C4-2B (cell line): ENCODE measurements around the gene KRT39.

Experiments
- H3K27ac ChIP-seq: fragments of 450-650 bp; 2 replicates; pipeline ENCODE4 v1.5.1; 2017
- CTCF ChIP-seq: fragments of 450-650 bp; conservative IDR thresholded peaks from 2 replicates; pipeline ENCODE4 v1.5.1; 2017; ENCODE audit warnings: mild to moderate bottlenecking
- ZFX ChIP-seq: fragments of 450-650 bp; IDR thresholded peaks from 2 replicates; pipeline ENCODE4 v1.6.1; 2017

The KRT39 gene

GRCh38 chr17:40961591-40961990, 5.2 kb downstream of the KRT39 start:
- no peak overlapping the region for H3K27ac ChIP-seq
- no peak for TF ChIP-seq ZFX

GRCh38 chr17:40960144-40960543, 6.6 kb downstream of the KRT39 start:
- no peak overlapping the region for H3K27ac ChIP-seq
- TF ChIP-seq CTCF (no peak), ZFX (no peak)

DNA sequence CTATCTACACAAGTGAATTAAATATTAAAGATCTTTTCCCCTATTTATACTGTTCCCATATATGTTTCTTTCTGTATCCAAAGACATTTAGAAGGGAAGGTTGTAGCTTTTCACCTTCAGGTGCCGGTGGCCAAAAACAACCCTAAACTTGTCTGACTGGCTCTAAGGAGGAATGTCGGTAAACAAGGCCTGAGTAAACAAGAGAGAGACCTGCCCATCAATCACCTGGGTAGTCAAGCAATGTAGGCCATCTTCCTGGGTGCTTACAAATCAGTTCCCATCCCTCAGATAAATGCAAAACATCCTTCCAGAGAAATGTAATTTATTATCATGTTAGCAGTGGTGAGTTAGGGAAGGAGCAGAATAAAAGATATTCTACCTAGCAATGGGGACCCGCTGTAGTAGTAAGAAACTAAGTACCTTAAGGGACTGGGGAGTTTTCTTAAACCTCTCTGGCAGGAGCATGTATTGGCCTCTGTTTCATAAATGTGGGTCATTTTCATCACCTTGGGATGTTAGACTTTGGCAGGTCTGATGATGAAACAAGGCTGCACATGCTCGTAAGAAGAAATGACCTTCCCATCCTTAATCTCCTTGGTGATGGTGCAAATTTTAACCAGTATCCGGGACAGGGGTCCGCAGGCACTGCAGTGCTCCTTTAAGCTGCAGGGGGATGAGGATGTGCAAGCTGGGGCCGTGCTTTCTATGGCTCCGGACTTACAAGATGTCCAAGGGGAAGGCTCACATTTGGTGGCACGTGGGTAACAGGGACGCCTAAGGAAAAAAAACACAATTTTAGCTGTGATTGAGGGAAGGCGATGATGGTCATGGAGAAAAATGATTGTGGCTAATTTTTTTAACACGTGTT, 8.4 kb downstream of the KRT39 start:
- peak overlapping the region; percentile 57 for H3K27ac ChIP-seq
- TF ChIP-seq ZFX (no peak), CTCF (no peak)

GRCh38 chr17:40956401-40957254, 10.1 kb downstream of the KRT39 start:
- TF ChIP-seq ZFX (no peak), CTCF (no peak)
- no peak overlapping the region for H3K27ac ChIP-seq

GRCh38 chr17:40953881-40954280, 12.9 kb downstream of the KRT39 start:
- H3K27ac ChIP-seq = no peak overlapping the region
- TF ChIP-seq ZFX = no peak
- TF ChIP-seq CTCF = no peak

DNA sequence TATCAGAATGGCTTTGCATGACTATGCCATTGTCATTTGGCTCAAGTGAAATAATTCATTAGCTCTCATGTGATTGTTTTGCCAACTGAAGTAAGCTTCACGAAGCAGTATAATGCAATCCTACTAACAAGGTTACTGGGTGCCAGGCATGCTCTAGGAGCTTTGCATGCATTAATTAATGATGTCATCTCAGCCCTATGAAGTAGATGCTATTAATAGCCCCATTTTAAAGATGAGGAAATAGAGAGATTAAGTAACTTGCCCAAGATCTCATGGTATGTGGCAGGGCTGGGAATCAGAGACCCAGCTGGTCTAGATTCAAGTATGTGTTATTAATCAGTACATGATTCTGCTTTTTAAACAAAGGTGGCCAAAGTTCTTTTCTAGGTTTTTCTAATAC, 14.1 kb downstream of the KRT39 start:
- TF ChIP-seq ZFX = no peak
- TF ChIP-seq CTCF = no peak
- no peak overlapping the region for H3K27ac ChIP-seq

- TF ChIP-seq CTCF (no peak), ZFX (no peak)
- no peak overlapping the region for H3K27ac ChIP-seq
These were observed 14.6 kb downstream of the KRT39 start for GRCh38 chr17:40952154-40952553.
